ENCODE results near the gene PTX4. TPM values are rescaled to one million over a fixed set of nuclear protein-coding genes. Genes with fewer than 3 reads are reported as not detected.

Gene PTX4
- total and polyA plus RNA-seq, 2 donors (not counting 3 experiments of a cell fraction or from before 2014, with no cell fraction given): 0.31 TPM; not detected in 1

- Histone ChIP-seq H3K79me2 (ENCODE audit: control insufficient read depth, insufficient read depth, low read length) (peaks cover 29% of the 10 kb centered on the region), H3K27ac (ENCODE audit: insufficient read depth, low read depth, low read length) (no peak overlapping the region), H2AFZ (ENCODE audit: low read depth, low read length) (no peak overlapping the region), H3K4me2 (ENCODE audit: insufficient read depth, low read length) (no peak overlapping the region), H3K4me1 (ENCODE audit: control insufficient read depth, extremely low read depth, insufficient read depth, low read length) (peaks cover 52% of the 10 kb centered on the region), H3K4me3 (replicated peaks in 1 of 3; ENCODE audit: insufficient read depth in 1 of 3, low read depth in 1 of 3, low read length in 3 of 3) (no peak overlapping the region), H3K27me3 (ENCODE audit: control insufficient read depth in 2 of 2, insufficient read depth in 2 of 2, low read length in 2 of 2) (no peaks in the 10 kb centered on the region), H3K36me3 (ENCODE audit: control insufficient read depth in 2 of 2, extremely low read depth in 1 of 2, insufficient read depth in 2 of 2, low read length in 2 of 2) (peaks cover 0 to under 1% of the 10 kb centered on the region in 2 experiments), H3K9me1 (replicated peaks; ENCODE audit: control insufficient read depth, extremely low read depth, insufficient read depth, low read length) (no peaks in the 10 kb centered on the region), H3K9me3 (replicated peaks; ENCODE audit: control insufficient read depth, insufficient read depth, low read length) (no peaks in the 10 kb centered on the region), H4K20me1 (replicated peaks; ENCODE audit: control insufficient read depth, extremely low read depth, insufficient read depth, low read length) (no peaks in the 10 kb centered on the region), H3K9ac (replicated peaks; ENCODE audit: extremely low read depth, insufficient read depth, low read length) (no peak overlapping the region)
- TF ChIP-seq POLR2AphosphoS5 (IDR thresholded peaks at IDR 0.05; ENCODE audit: insufficient read depth, low read depth, low read length) (no peak), EZH2 (IDR thresholded peaks at IDR 0.05; ENCODE audit: borderline replicate concordance, low read depth, low read length, severe bottlenecking) (no peak), GATA2 (IDR thresholded peaks at IDR 0.05; ENCODE audit: insufficient read depth, insufficient read length, low read depth, low read length) (no peak), FOS (IDR thresholded peaks at IDR 0.05; ENCODE audit: borderline replicate concordance, insufficient read depth, low read length) (no peak), JUN (IDR thresholded peaks at IDR 0.05; ENCODE audit: borderline replicate concordance, insufficient read depth, insufficient read length, low read depth) (no peak), MYC (IDR thresholded peaks at IDR 0.05; ENCODE audit: low read depth, low read length) (no peak), POLR2A (IDR thresholded peaks at IDR 0.05; ENCODE audit: low read depth, low read length) (no peak)
- TF ChIP-seq, protein P1, sequence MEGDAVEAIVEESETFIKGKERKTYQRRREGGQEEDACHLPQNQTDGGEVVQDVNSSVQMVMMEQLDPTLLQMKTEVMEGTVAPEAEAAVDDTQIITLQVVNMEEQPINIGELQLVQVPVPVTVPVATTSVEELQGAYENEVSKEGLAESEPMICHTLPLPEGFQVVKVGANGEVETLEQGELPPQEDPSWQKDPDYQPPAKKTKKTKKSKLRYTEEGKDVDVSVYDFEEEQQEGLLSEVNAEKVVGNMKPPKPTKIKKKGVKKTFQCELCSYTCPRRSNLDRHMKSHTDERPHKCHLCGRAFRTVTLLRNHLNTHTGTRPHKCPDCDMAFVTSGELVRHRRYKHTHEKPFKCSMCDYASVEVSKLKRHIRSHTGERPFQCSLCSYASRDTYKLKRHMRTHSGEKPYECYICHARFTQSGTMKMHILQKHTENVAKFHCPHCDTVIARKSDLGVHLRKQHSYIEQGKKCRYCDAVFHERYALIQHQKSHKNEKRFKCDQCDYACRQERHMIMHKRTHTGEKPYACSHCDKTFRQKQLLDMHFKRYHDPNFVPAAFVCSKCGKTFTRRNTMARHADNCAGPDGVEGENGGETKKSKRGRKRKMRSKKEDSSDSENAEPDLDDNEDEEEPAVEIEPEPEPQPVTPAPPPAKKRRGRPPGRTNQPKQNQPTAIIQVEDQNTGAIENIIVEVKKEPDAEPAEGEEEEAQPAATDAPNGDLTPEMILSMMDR (IDR thresholded peaks at IDR 0.05; ENCODE audit: extremely low read depth in 1 of 2, insufficient read depth in 1 of 2, low read depth in 1 of 2, low read length in 2 of 2): no peak
- TF ChIP-seq, protein P2, sequence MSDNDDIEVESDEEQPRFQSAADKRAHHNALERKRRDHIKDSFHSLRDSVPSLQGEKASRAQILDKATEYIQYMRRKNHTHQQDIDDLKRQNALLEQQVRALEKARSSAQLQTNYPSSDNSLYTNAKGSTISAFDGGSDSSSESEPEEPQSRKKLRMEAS (IDR thresholded peaks at IDR 0.05; ENCODE audit: insufficient read depth, insufficient read length): no peak
- dilution Hi-C loops (cut with MboI; ENCODE audit: extremely low pct_ligation_motif_present, low sequenced_read_pairs) (no loop called here), intact Hi-C loops (cut with micrococcal nuclease) (no loop called here)
- BruUV-seq (replicated peaks): no TSS peak
- no peak for FAIRE-seq
- CTCF ChIA-PET: no interaction called here
- POLR2A ChIA-PET: no interaction called here
- no peak for DNase-seq (ENCODE audit: low read depth, low spot score)
These were observed 42.8 kb upstream of the PTX4 start for GRCh38 chr16:1531638-1531910.

All from endothelial cell of umbilical vein (primary cell).